HG03469 (cell line): ENCODE measurements around the gene RASL10A.

Source experiments
- ATAC-seq: cut with Tn5 transposase; IDR thresholded peaks from one replicate; pipeline ENCODE4 v1.9.1; 2021; ENCODE audit warnings: mild to moderate bottlenecking, moderate library complexity, moderate number of reproducible peaks; ENCODE audit not compliant: unreplicated experiment

Gene RASL10A

DNA sequence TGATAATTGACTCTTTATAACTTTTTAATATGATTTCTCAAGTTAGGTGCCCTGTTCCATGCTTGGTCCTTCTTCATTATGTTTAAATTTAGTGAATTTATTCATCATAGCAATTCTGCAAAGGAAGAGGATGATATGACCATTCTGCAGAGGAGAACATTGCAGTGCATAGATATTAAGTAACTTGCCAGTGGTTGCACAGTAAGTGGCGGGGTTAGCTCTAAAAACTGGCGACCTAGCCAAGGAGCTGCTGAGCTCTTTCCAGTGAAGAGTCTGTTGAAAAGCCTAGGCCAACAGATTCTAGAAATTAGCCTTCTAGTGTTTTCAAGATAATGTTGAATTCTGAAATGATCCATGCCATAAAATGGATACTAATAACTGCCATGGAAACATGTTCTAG, 42.9 kb downstream of the RASL10A start:
- ATAC-seq, result no peak

GRCh38 chr22:29270475-29271271, 44.8 kb downstream of the RASL10A start:
- ATAC-seq, result no peak

GRCh38 chr22:29269731-29270474, 45.6 kb downstream of the RASL10A start:
- no peak for ATAC-seq

- no peak for ATAC-seq
Observed at GRCh38 chr22:29269230-29269604, 46.3 kb downstream of the RASL10A start.

GRCh38 chr22:29268511-29269229, 46.8 kb downstream of the RASL10A start:
- ATAC-seq, result peak; percentile 13

DNA sequence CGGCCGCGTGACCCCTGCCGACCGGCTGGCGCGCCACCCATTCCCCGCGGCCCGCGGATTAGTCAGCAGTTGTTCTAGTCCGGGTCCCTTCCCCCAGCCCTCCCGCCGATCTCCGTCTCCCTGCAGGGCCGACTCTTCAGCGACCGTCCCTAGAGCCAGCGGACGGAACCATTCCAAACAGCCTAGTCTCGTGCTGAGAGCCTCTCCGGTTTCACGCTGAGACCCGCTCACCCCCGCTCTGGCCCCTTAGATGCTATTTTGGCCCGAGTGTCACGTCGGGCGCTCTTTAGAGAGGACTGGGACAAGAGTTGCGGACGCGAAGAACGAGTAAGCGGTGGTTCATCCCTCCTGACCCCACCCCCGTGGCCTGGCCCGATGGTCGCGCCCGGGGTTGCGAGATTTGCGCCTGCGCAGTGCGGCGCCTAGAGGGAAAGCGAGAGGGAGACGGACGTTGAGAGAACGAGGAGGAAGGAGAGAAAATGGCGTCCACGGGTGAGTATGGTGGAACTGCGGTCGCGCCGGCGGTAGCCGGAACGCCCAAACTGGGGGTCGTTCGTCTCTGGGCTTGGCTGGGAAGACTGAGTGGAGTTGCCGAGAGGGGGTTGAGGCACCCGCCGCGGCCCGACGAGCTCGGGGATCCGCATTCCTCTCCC, 47.5 kb downstream of the RASL10A start, which contains the start of the genes EWSR1 and RHBDD3:
EWSR1 (plus strand) TSS at position 411 of the 653 bp plus-strand sequence; CDS start at position 480, 69 bp downstream.
RHBDD3 (minus strand) TSS at position 124 of the 653 bp plus-strand sequence. CDS start 2,355 bp downstream, outside the sequence.
- peak; percentile 52 for ATAC-seq

DNA sequence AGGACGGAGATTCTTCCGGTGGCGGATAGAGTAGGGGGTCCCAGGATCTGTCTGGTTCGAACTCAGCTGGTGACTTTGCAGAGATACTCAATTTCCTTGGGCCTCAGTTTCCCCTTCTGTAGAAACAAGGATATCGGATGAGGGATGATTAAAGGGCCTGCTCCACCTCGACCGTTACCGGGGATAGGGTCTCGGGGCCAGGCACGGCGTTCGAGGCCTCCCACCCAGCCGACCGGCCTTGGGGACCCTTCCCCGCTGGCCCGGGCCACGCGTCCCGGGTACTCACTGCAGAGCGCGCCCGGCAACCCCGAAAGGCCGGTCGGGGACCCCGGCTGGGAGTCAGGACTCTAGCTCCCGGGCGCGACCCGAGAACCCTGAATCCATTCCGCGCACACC, 48.0 kb downstream of the RASL10A start:
- ATAC-seq, result peak; percentile 8

- ATAC-seq, result no peak
Observed at GRCh38 chr22:29266564-29267461, 48.7 kb downstream of the RASL10A start.

DNA sequence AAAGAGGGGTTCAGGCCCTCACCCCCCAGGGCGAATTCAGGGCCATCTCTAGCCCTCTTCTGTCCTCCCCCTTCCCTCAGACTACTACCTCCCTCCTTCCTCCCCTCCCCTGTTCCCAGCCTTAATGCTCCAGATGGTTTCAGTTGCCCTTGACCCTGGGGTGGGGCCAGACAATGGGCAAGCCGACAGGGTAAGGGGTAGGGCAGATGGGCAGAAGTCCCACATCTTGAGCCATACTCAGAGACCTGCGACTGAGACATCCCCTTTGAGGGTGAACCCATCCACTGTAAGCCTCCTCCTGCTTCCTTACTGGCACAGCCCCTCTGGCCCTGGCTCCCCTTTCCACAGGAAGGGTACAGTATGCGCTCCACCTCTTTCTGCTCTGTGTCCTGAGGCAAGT, 49.6 kb downstream of the RASL10A start:
- ATAC-seq, result no peak

GRCh38 chr22:29265305-29265704, 50.2 kb downstream of the RASL10A start:
- no peak for ATAC-seq

- no peak for ATAC-seq
Observed at GRCh38 chr22:29263791-29264276, 51.7 kb downstream of the RASL10A start.
